Hematopoietic multipotent progenitor cell treated with erythropoietin and hydrocortisone succinate and interleukin-3 and kit ligand, for 17 days (in vitro differentiated cells): ENCODE results near the gene DFFA.
A peak's percentile ranks its signal among the peaks of the same experiment; 100 is the strongest.
"Not testable (repeated sequence)": the region's sequence is repeated elsewhere in the genome, so short reads cannot be mapped to it uniquely, and the experiment has no call there.

Experiments
- DNase-seq: peaks from one replicate; pipeline ENCODE4 v3.0.0-alpha.2; 2015; ENCODE audit warnings: low spot score

DFFA gene

GRCh38 chr1:10429868-10430215 lies 42.5 kb downstream of the DFFA start:
- no peak for DNase-seq

- DNase-seq: no peak
These were observed 43.3 kb downstream of the DFFA start for GRCh38 chr1:10428984-10429383.

- DNase-seq: not testable (repeated sequence)
These were observed 45.8 kb downstream of the DFFA start for GRCh38 chr1:10426535-10426848.

- DNase-seq: not testable (repeated sequence)
These were observed 46.3 kb downstream of the DFFA start for GRCh38 chr1:10425826-10426534.

GRCh38 chr1:10424651-10425050 lies 47.7 kb downstream of the DFFA start:
- no peak for DNase-seq

GRCh38 chr1:10424034-10424433 lies 48.3 kb downstream of the DFFA start:
- no peak for DNase-seq

- DNase-seq: no peak
These were observed 50.7 kb downstream of the DFFA start for GRCh38 chr1:10421637-10422036.

- no peak for DNase-seq
These were observed 53.0 kb downstream of the DFFA start for GRCh38 chr1:10419351-10419750.

- not testable (repeated sequence) for DNase-seq
These were observed 53.6 kb downstream of the DFFA start for GRCh38 chr1:10418741-10419140.

GRCh38 chr1:10415967-10416366 lies 56.4 kb downstream of the DFFA start:
- DNase-seq: not testable (repeated sequence)

GRCh38 chr1:10415211-10415930 lies 57.0 kb downstream of the DFFA start:
- DNase-seq: peak; percentile 85

GRCh38 chr1:10407201-10407600 lies 65.1 kb downstream of the DFFA start:
- no peak for DNase-seq
